DND-41 (cell line): ENCODE measurements around the gene SLC30A3.

Source experiments
- ATAC-seq: fragments of 200-7000 bp; cut with Tn5 transposase; 3 replicates; pipeline ENCODE4 v1.9.1; 2021; ENCODE audit warnings: low read depth; ENCODE audit not compliant: insufficient read depth
- DNase-seq: peaks from one replicate; pipeline ENCODE4 v3.0.0-alpha.2; 2020
- H2AFZ ChIP-seq: 2 replicates; pipeline ENCODE4 v1.6.0; 2012; ENCODE audit warnings: low read depth, low read length
- H3K27ac ChIP-seq: 2 replicates; pipeline ENCODE4 v1.5.1; 2012; ENCODE audit warnings: low read length, inconsistent platforms
- H3K27me3 ChIP-seq: fragments of 200-600 bp; sonication (generic); 2 replicates; pipeline ENCODE4 v1.6.0; 2012; ENCODE audit warnings: low read length, mild to moderate bottlenecking, inconsistent platforms; ENCODE audit not compliant: insufficient read depth, poor library complexity
- H3K36me3 ChIP-seq: 2 replicates; pipeline ENCODE4 v1.5.1; 2012; ENCODE audit warnings: low read length, inconsistent platforms; ENCODE audit not compliant: insufficient read depth
- H3K4me1 ChIP-seq: 2 replicates; pipeline ENCODE4 v1.5.1; 2012; ENCODE audit warnings: mild to moderate bottlenecking, low read length; ENCODE audit not compliant: insufficient read depth
- H3K4me2 ChIP-seq: 2 replicates; pipeline ENCODE4 v1.6.0; 2012; ENCODE audit warnings: mild to moderate bottlenecking, moderate library complexity, low read length, inconsistent platforms; ENCODE audit not compliant: insufficient read depth
- H3K4me3 ChIP-seq, 2 experiments: fragments of 200-600 bp in 1 of 2; shearing (Covaris generic) in 1 of 2; 2 replicates each; pipeline ENCODE4 v1.5.1; 2012 to 2016; ENCODE audit warnings: inconsistent platforms in 2 of 2, low read length in 2 of 2, mild to moderate bottlenecking in 2 of 2, low read depth in 1 of 2, moderate library complexity in 1 of 2
- H3K79me2 ChIP-seq: 2 replicates; pipeline ENCODE4 v1.6.0; 2012; ENCODE audit warnings: low read length, inconsistent platforms; ENCODE audit not compliant: insufficient read depth
- H3K9ac ChIP-seq: 2 replicates; pipeline ENCODE4 v1.6.0; 2012; ENCODE audit warnings: low read depth, mild to moderate bottlenecking, inconsistent platforms, low read length, moderate library complexity
- H3K9me3 ChIP-seq: 2 replicates; pipeline ENCODE4 v1.5.1; 2012; ENCODE audit warnings: low read length, moderate library complexity, mild to moderate bottlenecking, inconsistent platforms; ENCODE audit not compliant: insufficient read depth, severe bottlenecking
- H4K20me1 ChIP-seq: 2 replicates; pipeline ENCODE4 v1.6.0; 2012; ENCODE audit warnings: low read length; ENCODE audit not compliant: insufficient read depth
- CTCF ChIP-seq: IDR thresholded peaks from 2 replicates; pipeline ENCODE4 v1.5.1; 2012; ENCODE audit warnings: borderline replicate concordance, low read length, moderate library complexity, mild to moderate bottlenecking; ENCODE audit not compliant: poor library complexity, severe bottlenecking; ENCODE audit errors: extremely low read depth
- EZH2 ChIP-seq: IDR thresholded peaks from 3 replicates; pipeline ENCODE4 v1.6.1; 2012; ENCODE audit warnings: borderline replicate concordance, low read depth, mild to moderate bottlenecking, moderate library complexity, low read length, inconsistent platforms; ENCODE audit not compliant: severe bottlenecking

SLC30A3 gene

GRCh38 chr2:27263287-27264252, 723 bp upstream of the SLC30A3 start:
- no peaks in the 10 kb centered on the region for H4K20me1 ChIP-seq
- no peak overlapping the region for H3K27ac ChIP-seq
- H3K4me1 ChIP-seq, result no peaks in the 10 kb centered on the region
- no peaks in the 10 kb centered on the region for H3K36me3 ChIP-seq
- ATAC-seq (no peak), DNase-seq (no peak)
- H3K9ac ChIP-seq, result no peak overlapping the region
- H3K79me2 ChIP-seq, result no peaks in the 10 kb centered on the region
- no peaks in the 10 kb centered on the region for H3K9me3 ChIP-seq
- TF ChIP-seq EZH2 (no peak), CTCF (no peak)
- H3K4me3 ChIP-seq, result no peak overlapping the region
- H3K27me3 ChIP-seq, result peaks cover 8% of the 10 kb centered on the region
- no peak overlapping the region for H2AFZ ChIP-seq
- no peak overlapping the region for H3K4me2 ChIP-seq

- H3K9ac ChIP-seq, result no peak overlapping the region
- no peaks in the 10 kb centered on the region for H3K9me3 ChIP-seq
- no peaks in the 10 kb centered on the region for H3K79me2 ChIP-seq
- H3K4me3 ChIP-seq, result no peak overlapping the region
- H3K4me1 ChIP-seq, result no peaks in the 10 kb centered on the region
- TF ChIP-seq CTCF (no peak), EZH2 (no peak)
- peaks cover 6% of the 10 kb centered on the region for H3K27me3 ChIP-seq
- no peak overlapping the region for H2AFZ ChIP-seq
- DNase-seq (no peak), ATAC-seq (no peak)
- no peak overlapping the region for H3K4me2 ChIP-seq
- no peaks in the 10 kb centered on the region for H3K36me3 ChIP-seq
- no peaks in the 10 kb centered on the region for H4K20me1 ChIP-seq
- H3K27ac ChIP-seq, result no peak overlapping the region
These were observed 935 bp downstream of the SLC30A3 start for GRCh38 chr2:27261926-27262298.

GRCh38 chr2:27261241-27261925, 1.5 kb downstream of the SLC30A3 start:
- TF ChIP-seq EZH2 (no peak), CTCF (no peak)
- H3K27ac ChIP-seq, result no peak overlapping the region
- H4K20me1 ChIP-seq, result no peaks in the 10 kb centered on the region
- no peak for ATAC-seq
- no peak overlapping the region for H2AFZ ChIP-seq
- no peaks in the 10 kb centered on the region for H3K79me2 ChIP-seq
- H3K9ac ChIP-seq, result no peak overlapping the region
- peaks cover 6% of the 10 kb centered on the region for H3K27me3 ChIP-seq
- no peak overlapping the region for H3K4me3 ChIP-seq
- H3K36me3 ChIP-seq, result no peaks in the 10 kb centered on the region
- no peaks in the 10 kb centered on the region for H3K9me3 ChIP-seq
- DNase-seq, result no peak
- H3K4me2 ChIP-seq, result no peak overlapping the region
- H3K4me1 ChIP-seq, result no peaks in the 10 kb centered on the region
